ENCODE measurements around the gene PATL1. TPM values are rescaled to one million over a fixed set of nuclear protein-coding genes. Genes with fewer than 3 reads are reported as not detected.
A peak's percentile ranks its signal among the peaks of the same experiment; 100 is the strongest.

Gene PATL1
- total and polyA plus RNA-seq, 2 of the 4 experiments (the other 2 are of a cell fraction): 3.9 to 29.7 TPM

DNA sequence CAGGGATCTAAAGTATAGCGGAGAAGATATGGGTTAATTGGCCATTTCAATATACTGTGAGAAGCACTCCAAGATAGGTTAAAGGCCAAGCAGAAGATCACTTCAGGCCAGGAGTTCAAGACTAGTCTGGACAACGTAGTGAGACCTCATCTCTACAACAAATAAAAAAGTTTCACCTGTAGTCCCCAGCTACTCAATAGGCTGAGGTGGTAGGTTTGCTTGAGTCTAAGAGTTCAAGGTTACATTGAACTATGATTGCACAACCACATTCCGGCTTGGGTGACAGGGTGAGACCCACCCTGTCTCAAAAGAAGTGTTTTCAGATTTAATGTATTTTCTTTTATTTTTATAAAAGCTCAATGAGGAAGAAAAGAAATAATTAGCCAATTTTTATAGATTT lies 25.4 kb downstream of the PATL1 start:
- no TSS peak for BruUV-seq (replicated peaks)
- H3K36me3 ChIP-seq (ENCODE audit: control insufficient read depth, insufficient read depth, low read length): peaks cover 48% of the 10 kb centered on the region
- no peaks in the 10 kb centered on the region for H4K20me1 ChIP-seq (ENCODE audit: insufficient read depth, low read length)
- no peak overlapping the region for H2AFZ ChIP-seq (replicated peaks; ENCODE audit: low read length, poor library complexity)
- ChIA-PET CTCF (interaction anchor here (1.8 kb wide), 1 partner anchor 27 kb away, joined by 7 read pairs; the partner anchor contains the start of gene OSBP), POLR2A (ENCODE audit: unreplicated experiment) (no interaction called here)
- H3K4me3 ChIP-seq (ENCODE audit: insufficient read depth, low read depth, low read length): no peak overlapping the region
- intact Hi-C loops (cut with micrococcal nuclease): no loop called here
- H2BK120ac ChIP-seq (ENCODE audit: low read depth, low read length): no peak overlapping the region
- H2AK5ac ChIP-seq (ENCODE audit: low read depth, low read length): no peak overlapping the region
- WGBS, 2 experiments (ENCODE audit: extremely low coverage in 2 of 2, insufficient read length in 1 of 2): no CpG with 5 or more reads among the region's 3 CpGs
- in situ Hi-C loops (cut with MboI; ENCODE audit: low sequenced_read_pairs): loop anchor here (5.0 kb wide), 1 partner anchor 41 kb away; no protein-coding TSS in a partner anchor
- H4K91ac ChIP-seq (ENCODE audit: insufficient read depth, low read depth, low read length): no peak overlapping the region
- H3K14ac ChIP-seq (replicated peaks; ENCODE audit: low read depth, low read length): no peak overlapping the region
- H3K23ac ChIP-seq (ENCODE audit: low read depth, low read length): no peak overlapping the region
- no peak overlapping the region for H2AK9ac ChIP-seq (replicated peaks; ENCODE audit: low read depth, low read length, poor library complexity)
- no peaks in the 10 kb centered on the region for H3K27me3 ChIP-seq (ENCODE audit: control insufficient read depth, insufficient read depth, low read length)
- TF ChIP-seq RCOR1 (IDR thresholded peaks at IDR 0.05; ENCODE audit: insufficient replicate concordance, low read length) (no peak), RAD21 (IDR thresholded peaks at IDR 0.05; ENCODE audit: low read length) (no peak), MXI1 (IDR thresholded peaks at IDR 0.05; ENCODE audit: borderline replicate concordance, low read depth, low read length) (no peak), MAZ (IDR thresholded peaks at IDR 0.05; ENCODE audit: borderline replicate concordance, low read depth, low read length) (no peak), CEBPB (IDR thresholded peaks at IDR 0.05; ENCODE audit: low read depth, low read length) (peak; percentile 57; the same call in 1 of the 2 replicates), SMC3 (IDR thresholded peaks at IDR 0.05; ENCODE audit: low read depth, low read length) (no peak), MAFK (IDR thresholded peaks at IDR 0.05; ENCODE audit: low read depth, low read length) (no peak)
- no peak overlapping the region for H3K9ac ChIP-seq (ENCODE audit: low read depth, low read length)
- DNase-seq (no peak), ATAC-seq (ENCODE audit: low read depth) (no peak)
- dilution Hi-C loops (cut with HindIII; ENCODE audit: low sequenced_read_pairs, unreplicated experiment): no loop called here
- no peak overlapping the region for H3K4me2 ChIP-seq (ENCODE audit: low read depth, low read length)
- no peak overlapping the region for H4K8ac ChIP-seq (ENCODE audit: low read depth in 2 of 2, low read length in 2 of 2)
- no peaks in the 10 kb centered on the region; the same call in 1 of the 2 replicates for H3K4me1 ChIP-seq (ENCODE audit: control insufficient read depth, insufficient read depth, low read length)
- no peak overlapping the region for H2BK20ac ChIP-seq (ENCODE audit: low read depth, low read length)
- H3K56ac ChIP-seq (ENCODE audit: extremely low read depth, insufficient read depth, low read length): no peak overlapping the region
- H3K79me1 ChIP-seq (ENCODE audit: low read depth in 1 of 2, low read length in 2 of 2): peaks cover 3 to 6% of the 10 kb centered on the region in 2 experiments; a peak in 3 of 4 replicates
- H2BK5ac ChIP-seq (ENCODE audit: low read depth, low read length, poor library complexity, severe bottlenecking): no peak overlapping the region
- no peaks in the 10 kb centered on the region for H3K9me1 ChIP-seq (ENCODE audit: insufficient read depth, low read length)
- H4K5ac ChIP-seq (ENCODE audit: low read depth, low read length): no peak overlapping the region
- H2BK15ac ChIP-seq (ENCODE audit: low read depth, low read length): no peak overlapping the region
- no peaks in the 10 kb centered on the region for H3K9me3 ChIP-seq (ENCODE audit: control insufficient read depth, insufficient read depth, low read length)
- H3K4ac ChIP-seq (ENCODE audit: low read depth, low read length): no peak overlapping the region
- H3K18ac ChIP-seq (ENCODE audit: low read depth, low read length): no peak overlapping the region
- no peak overlapping the region for H3K27ac ChIP-seq (ENCODE audit: insufficient read depth, low read length)
